Measurements from ENCODE around the gene TJP1. TPM values are rescaled to one million over a fixed set of nuclear protein-coding genes. Genes with fewer than 3 reads are reported as not detected.

Gene TJP1
- 74.3 TPM for total RNA-seq

DNA sequence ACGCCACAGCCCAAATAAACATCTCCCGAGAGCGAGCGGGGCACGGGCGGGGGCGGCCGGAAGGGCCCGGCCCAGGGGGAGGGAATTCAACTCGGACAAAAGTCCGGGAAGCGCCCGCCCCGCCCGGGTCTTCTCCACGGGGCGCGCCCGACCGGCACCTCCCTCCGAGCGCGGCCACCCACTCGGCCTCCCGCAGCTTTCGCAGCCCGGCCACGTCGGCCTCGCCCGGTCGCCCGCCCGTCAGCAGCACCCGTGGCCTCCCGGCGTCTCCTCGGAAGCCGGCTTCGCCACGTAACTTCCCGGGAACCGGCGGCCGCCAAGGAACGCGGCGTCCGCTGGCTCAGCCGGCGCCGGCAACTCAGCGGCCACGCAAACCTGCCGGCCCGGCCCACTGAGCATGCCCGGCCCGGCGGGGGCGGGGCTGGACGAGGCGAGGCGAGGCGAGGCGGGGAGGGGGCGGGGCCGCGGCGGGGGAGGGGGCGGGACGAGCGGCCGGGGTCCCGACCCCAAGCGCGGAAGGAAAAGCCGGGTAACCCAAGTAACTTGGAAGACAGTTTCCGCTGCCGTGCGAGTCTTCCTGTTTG is at the start of gene TJP1:
TSS of gene TJP1 (minus strand) at position 369 of the 584 bp plus-strand sequence. CDS start 440 bp downstream, outside the sequence.

Small RNA genes within 50 kb of the gene (small RNA-seq; reads per million reads assigned to genes)
- gene HMGN2P5 = not detected

All from diencephalon (tissue), 1 donor.